ENCODE measurements around the gene UNC13B. TPM values are rescaled to one million over a fixed set of nuclear protein-coding genes. Genes with fewer than 3 reads are reported as not detected.

UNC13B gene
- total RNA-seq, 1 experiment from 2014 or later = 19.7 TPM

DNA sequence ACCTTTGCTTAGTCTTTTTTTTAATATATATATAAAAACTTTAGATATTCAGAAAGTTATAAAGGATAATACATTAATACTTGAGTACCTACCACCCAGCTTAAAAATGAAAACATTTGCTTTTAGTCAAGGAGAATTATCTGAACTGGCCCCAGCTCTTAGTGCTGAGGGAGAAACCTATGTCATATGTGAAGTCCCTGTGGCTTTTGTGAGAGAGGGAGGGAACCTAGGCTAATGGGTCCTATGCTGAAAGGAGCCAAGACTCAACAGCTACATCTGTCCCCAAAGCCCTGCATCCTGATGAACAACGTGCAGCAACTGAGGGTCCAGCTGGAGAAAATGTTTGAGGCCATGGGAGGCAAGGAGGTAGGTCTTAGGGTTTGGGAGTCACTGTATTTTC lies 236.1 kb downstream of the UNC13B start:
- H3K27me3 ChIP-seq (replicated peaks; ENCODE audit: control insufficient read depth, insufficient read depth, low read length) = no peaks in the 10 kb centered on the region
- no peaks in the 10 kb centered on the region for H3K4me1 Mint-ChIP-seq (ENCODE audit: low read depth, unreplicated experiment)
- no peaks in the 10 kb centered on the region for H3K4me1 ChIP-seq
- POLR2A ChIA-PET = no interaction called here
- no peaks in the 10 kb centered on the region for H3K27me3 Mint-ChIP-seq (ENCODE audit: insufficient read depth, unreplicated experiment)
- no peaks in the 10 kb centered on the region for H3K9me3 Mint-ChIP-seq (ENCODE audit: unreplicated experiment)
- TF ChIP-seq, protein P1, sequence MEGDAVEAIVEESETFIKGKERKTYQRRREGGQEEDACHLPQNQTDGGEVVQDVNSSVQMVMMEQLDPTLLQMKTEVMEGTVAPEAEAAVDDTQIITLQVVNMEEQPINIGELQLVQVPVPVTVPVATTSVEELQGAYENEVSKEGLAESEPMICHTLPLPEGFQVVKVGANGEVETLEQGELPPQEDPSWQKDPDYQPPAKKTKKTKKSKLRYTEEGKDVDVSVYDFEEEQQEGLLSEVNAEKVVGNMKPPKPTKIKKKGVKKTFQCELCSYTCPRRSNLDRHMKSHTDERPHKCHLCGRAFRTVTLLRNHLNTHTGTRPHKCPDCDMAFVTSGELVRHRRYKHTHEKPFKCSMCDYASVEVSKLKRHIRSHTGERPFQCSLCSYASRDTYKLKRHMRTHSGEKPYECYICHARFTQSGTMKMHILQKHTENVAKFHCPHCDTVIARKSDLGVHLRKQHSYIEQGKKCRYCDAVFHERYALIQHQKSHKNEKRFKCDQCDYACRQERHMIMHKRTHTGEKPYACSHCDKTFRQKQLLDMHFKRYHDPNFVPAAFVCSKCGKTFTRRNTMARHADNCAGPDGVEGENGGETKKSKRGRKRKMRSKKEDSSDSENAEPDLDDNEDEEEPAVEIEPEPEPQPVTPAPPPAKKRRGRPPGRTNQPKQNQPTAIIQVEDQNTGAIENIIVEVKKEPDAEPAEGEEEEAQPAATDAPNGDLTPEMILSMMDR (IDR thresholded peaks at IDR 0.05; ENCODE audit: insufficient read depth in 1 of 2, low read depth in 1 of 2, low read length in 1 of 2, severe bottlenecking in 1 of 2, unreplicated experiment in 1 of 2) = no peak
- BruUV-seq (replicated peaks) = no TSS peak
- CTCF ChIA-PET = no interaction called here
- H3K4me3 Mint-ChIP-seq (ENCODE audit: unreplicated experiment) = no peak overlapping the region
- H3K36me3 ChIP-seq (ENCODE audit: control insufficient read depth, insufficient read depth, low read length) = no peaks in the 10 kb centered on the region; the same call in 1 of the 2 replicates
- no peak overlapping the region for H3K4me3 ChIP-seq (ENCODE audit: low read depth, low read length)
- H3K36me3 Mint-ChIP-seq (ENCODE audit: insufficient read depth, unreplicated experiment) = no peaks in the 10 kb centered on the region
- H3K9me3 ChIP-seq = no peaks in the 10 kb centered on the region
- intact Hi-C loops (cut with micrococcal nuclease; ENCODE audit: unreplicated experiment) = no loop called here
- DNase-seq = no peak
- H3K27ac Mint-ChIP-seq (ENCODE audit: unreplicated experiment) = no peak overlapping the region

DNA sequence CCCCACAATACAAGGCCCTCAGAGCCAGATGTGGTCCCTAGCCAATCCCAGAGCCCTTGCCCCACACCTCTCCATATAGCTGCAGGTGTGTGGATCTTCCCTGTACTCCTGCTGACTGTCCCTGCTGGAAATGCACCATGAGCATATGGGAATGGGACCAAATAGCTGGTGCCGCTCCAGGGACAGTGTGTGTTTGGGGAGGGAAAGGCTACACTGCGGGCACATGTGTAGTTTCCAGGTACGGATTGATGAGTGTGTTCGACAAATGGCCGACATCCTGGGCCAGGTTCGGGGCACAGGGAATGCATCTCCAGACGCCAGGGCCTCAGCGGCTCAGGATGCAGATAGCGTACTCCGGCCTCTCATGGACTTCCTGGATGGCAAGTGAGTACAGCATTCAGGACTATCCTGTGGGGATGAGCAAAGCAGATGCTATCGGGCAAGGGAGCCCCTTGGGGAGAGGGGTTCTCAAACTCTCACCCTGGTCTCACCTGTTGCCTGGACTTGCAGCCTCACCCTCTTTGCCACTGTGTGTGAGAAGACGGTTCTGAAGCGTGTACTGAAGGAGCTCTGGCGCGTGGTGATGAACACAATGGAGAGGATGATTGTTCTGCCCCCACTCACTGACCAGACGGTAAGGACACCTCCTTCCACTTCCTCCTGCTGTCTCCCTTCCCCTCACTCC lies 237.0 kb downstream of the UNC13B start:
- POLR2A ChIA-PET = no interaction called here
- CTCF ChIA-PET = no interaction called here
- H3K36me3 Mint-ChIP-seq (ENCODE audit: insufficient read depth, unreplicated experiment) = no peaks in the 10 kb centered on the region
- Histone ChIP-seq H3K27me3 (replicated peaks; ENCODE audit: control insufficient read depth, insufficient read depth, low read length) (no peaks in the 10 kb centered on the region), H3K4me3 (ENCODE audit: low read depth, low read length) (no peak overlapping the region), H3K36me3 (ENCODE audit: control insufficient read depth, insufficient read depth, low read length) (no peaks in the 10 kb centered on the region; the same call in 1 of the 2 replicates), H3K9me3 (no peaks in the 10 kb centered on the region), H3K4me1 (no peaks in the 10 kb centered on the region)
- no peak for DNase-seq
- no peaks in the 10 kb centered on the region for H3K4me1 Mint-ChIP-seq (ENCODE audit: low read depth, unreplicated experiment)
- TF ChIP-seq, protein P1 (IDR thresholded peaks at IDR 0.05; ENCODE audit: insufficient read depth in 1 of 2, low read depth in 1 of 2, low read length in 1 of 2, severe bottlenecking in 1 of 2, unreplicated experiment in 1 of 2) = no peak
- no peaks in the 10 kb centered on the region for H3K27me3 Mint-ChIP-seq (ENCODE audit: insufficient read depth, unreplicated experiment)
- intact Hi-C loops (cut with micrococcal nuclease; ENCODE audit: unreplicated experiment) = no loop called here
- no peak overlapping the region for H3K4me3 Mint-ChIP-seq (ENCODE audit: unreplicated experiment)
- BruUV-seq (replicated peaks) = no TSS peak
- H3K9me3 Mint-ChIP-seq (ENCODE audit: unreplicated experiment) = no peaks in the 10 kb centered on the region
- H3K27ac Mint-ChIP-seq (ENCODE audit: unreplicated experiment) = no peak overlapping the region

DNA sequence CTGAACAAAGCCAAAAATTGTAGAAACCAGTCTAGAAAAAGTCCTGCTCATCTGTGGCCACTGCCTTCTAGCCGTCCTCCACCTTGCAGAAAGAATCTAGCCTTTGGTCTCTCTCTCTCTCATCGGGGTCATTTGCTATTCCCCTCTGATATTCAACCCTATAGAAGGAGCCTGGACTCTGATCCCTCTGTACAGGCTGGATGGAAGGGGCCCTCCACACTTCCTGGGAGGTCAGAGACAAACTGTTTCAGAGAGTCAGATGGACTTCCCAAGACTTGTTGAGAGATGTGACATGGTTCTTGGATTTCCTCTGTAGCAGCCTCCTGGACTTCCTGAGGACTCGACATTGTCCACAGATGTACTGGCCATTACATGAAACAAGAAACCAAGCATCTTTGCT lies 243.1 kb downstream of the UNC13B start:
- no peak for DNase-seq
- TF ChIP-seq, protein P1 (IDR thresholded peaks at IDR 0.05; ENCODE audit: insufficient read depth in 1 of 2, low read depth in 1 of 2, low read length in 1 of 2, severe bottlenecking in 1 of 2, unreplicated experiment in 1 of 2) = no peak
- H3K27me3 Mint-ChIP-seq (ENCODE audit: insufficient read depth, unreplicated experiment) = no peaks in the 10 kb centered on the region
- no peaks in the 10 kb centered on the region for H3K4me1 Mint-ChIP-seq (ENCODE audit: low read depth, unreplicated experiment)
- ChIA-PET POLR2A (no interaction called here), CTCF (no interaction called here)
- Histone ChIP-seq H3K36me3 (ENCODE audit: control insufficient read depth, insufficient read depth, low read length) (no peaks in the 10 kb centered on the region), H3K9me3 (no peaks in the 10 kb centered on the region), H3K4me1 (no peaks in the 10 kb centered on the region), H3K4me3 (ENCODE audit: low read depth, low read length) (no peak overlapping the region), H3K27me3 (replicated peaks; ENCODE audit: control insufficient read depth, insufficient read depth, low read length) (no peaks in the 10 kb centered on the region)
- no peaks in the 10 kb centered on the region for H3K9me3 Mint-ChIP-seq (ENCODE audit: unreplicated experiment)
- no peak overlapping the region for H3K27ac Mint-ChIP-seq (ENCODE audit: unreplicated experiment)
- H3K36me3 Mint-ChIP-seq (ENCODE audit: insufficient read depth, unreplicated experiment) = peaks cover 8% of the 10 kb centered on the region
- intact Hi-C loops (cut with micrococcal nuclease; ENCODE audit: unreplicated experiment) = no loop called here
- no peak overlapping the region for H3K4me3 Mint-ChIP-seq (ENCODE audit: unreplicated experiment)
- BruUV-seq (replicated peaks) = no TSS peak

All from Caco-2 (cell line).